Measurements from ENCODE around the gene ZNF516. TPM values are rescaled to one million over a fixed set of nuclear protein-coding genes. Genes with fewer than 3 reads are reported as not detected.

The ZNF516 gene
- total RNA-seq, 3 donors from 2014 or later = 22.0 to 47.9 (median 23.2) TPM

DNA sequence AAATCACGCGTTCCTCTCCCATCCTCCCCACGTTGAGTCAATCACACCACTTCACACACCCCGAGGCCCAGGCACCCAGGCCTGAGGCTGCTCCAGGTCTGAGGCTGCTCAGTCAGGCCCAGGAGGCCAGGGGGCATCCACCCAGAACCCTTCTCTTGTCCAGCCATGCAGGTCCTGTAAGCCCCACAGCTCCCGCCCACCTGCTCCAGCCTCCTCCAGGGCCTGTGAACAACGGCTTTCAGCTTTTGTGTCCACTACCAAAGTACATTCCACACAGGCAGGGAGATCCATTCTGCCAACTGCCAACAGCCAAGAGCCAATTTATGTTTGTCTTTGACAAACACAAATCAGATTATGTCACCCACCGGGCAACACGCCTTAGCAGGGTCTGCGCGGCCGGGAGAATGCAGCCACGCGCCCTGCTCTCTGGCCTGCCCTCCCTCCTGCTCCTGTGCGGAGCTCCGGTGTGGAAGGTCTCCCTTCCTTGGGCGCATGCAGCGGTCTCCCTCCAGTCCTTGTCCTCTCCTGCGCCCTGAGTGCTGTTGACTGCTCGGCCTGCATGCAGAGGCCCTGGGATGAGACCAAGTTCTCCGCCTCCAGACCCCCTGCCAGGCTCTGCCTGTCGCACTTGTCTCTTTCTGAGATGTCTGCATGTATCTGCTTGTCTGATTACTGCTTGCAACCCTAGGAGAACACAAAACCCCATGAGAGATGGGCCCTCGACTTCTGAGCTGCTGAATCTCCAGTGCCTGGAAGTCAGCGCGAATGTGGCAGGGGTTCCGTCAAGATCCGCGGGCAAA lies 146.6 kb downstream of the ZNF516 start:
- H3K36me3 ChIP-seq (ENCODE audit: low read depth) = no peaks in the 10 kb centered on the region
- no peaks in the 10 kb centered on the region for H3K9me3 ChIP-seq
- H3K4me3 ChIP-seq = no peak overlapping the region
- DNase-seq (no peak), ATAC-seq (peak; percentile 33)
- TF ChIP-seq, protein P1, sequence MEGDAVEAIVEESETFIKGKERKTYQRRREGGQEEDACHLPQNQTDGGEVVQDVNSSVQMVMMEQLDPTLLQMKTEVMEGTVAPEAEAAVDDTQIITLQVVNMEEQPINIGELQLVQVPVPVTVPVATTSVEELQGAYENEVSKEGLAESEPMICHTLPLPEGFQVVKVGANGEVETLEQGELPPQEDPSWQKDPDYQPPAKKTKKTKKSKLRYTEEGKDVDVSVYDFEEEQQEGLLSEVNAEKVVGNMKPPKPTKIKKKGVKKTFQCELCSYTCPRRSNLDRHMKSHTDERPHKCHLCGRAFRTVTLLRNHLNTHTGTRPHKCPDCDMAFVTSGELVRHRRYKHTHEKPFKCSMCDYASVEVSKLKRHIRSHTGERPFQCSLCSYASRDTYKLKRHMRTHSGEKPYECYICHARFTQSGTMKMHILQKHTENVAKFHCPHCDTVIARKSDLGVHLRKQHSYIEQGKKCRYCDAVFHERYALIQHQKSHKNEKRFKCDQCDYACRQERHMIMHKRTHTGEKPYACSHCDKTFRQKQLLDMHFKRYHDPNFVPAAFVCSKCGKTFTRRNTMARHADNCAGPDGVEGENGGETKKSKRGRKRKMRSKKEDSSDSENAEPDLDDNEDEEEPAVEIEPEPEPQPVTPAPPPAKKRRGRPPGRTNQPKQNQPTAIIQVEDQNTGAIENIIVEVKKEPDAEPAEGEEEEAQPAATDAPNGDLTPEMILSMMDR (IDR thresholded peaks at IDR 0.05) = no peak
- intact Hi-C loops (cut with DNase I, micrococcal nuclease) = no loop called here
- H3K4me1 ChIP-seq (ENCODE audit: low read depth) = no peaks in the 10 kb centered on the region

DNA sequence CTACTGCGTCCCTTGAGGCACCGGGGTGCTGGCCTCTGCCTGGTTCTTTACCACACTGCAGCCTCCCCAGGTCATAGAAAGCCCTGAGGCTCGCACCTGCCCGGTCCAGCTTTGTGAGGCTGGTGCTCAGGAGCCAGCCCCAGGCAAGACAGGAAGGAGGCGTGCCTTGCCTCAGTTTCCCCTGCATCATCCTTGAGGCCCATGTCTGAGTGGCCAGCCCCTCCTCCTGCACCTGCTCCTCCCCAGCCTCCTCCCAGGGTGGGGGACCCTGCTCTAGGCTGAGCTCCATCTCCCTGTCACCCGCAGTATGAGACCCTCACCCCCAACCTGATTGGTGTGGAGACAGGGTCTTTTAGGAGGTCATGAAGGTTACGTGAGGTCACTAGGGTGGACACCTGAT lies 147.7 kb downstream of the ZNF516 start:
- ATAC-seq (no peak), DNase-seq (no peak)
- H3K4me1 ChIP-seq (ENCODE audit: low read depth) = no peaks in the 10 kb centered on the region
- no peaks in the 10 kb centered on the region for H3K9me3 ChIP-seq
- intact Hi-C loops (cut with DNase I, micrococcal nuclease) = no loop called here
- H3K4me3 ChIP-seq = no peak overlapping the region
- TF ChIP-seq, protein P1 (IDR thresholded peaks at IDR 0.05) = no peak
- H3K36me3 ChIP-seq (ENCODE audit: low read depth) = no peaks in the 10 kb centered on the region

DNA sequence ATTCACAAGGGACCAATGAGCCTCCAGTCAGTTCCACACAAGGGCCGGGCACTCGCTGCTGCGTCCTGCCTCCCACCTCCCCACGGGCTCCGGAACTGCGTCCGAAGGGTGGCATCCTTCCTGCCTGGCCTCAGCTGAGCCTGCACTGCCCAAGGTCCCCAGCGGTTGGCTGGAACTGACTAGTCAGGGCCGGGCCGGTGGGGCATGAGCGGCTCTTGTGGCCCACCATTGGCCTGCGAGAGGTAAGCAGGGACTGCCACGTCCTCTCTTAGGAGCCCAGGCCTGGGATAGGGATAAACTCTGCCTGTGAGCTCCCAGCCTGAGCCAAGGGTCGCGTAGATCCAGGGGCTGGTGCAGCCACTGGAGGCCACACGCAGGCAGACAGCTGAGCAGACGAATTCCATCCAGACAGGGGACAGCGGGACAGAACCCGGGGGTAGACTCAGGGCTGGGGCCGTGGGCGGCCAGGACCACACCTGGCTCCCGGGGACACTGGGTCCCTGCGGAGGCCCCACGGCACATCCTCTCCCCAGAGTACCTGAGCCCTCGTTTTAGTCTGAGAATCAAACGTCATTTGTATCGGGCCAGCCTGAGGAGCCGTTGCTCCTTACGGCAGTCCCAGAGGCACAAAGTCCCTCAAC lies 148.4 kb downstream of the ZNF516 start:
- intact Hi-C loops (cut with DNase I, micrococcal nuclease) = no loop called here
- TF ChIP-seq, protein P1 (IDR thresholded peaks at IDR 0.05) = no peak
- DNase-seq (no peak), ATAC-seq (no peak)
- H3K36me3 ChIP-seq (ENCODE audit: low read depth) = no peaks in the 10 kb centered on the region
- H3K4me1 ChIP-seq (ENCODE audit: low read depth) = no peaks in the 10 kb centered on the region
- no peaks in the 10 kb centered on the region for H3K9me3 ChIP-seq
- no peak overlapping the region for H3K4me3 ChIP-seq

DNA sequence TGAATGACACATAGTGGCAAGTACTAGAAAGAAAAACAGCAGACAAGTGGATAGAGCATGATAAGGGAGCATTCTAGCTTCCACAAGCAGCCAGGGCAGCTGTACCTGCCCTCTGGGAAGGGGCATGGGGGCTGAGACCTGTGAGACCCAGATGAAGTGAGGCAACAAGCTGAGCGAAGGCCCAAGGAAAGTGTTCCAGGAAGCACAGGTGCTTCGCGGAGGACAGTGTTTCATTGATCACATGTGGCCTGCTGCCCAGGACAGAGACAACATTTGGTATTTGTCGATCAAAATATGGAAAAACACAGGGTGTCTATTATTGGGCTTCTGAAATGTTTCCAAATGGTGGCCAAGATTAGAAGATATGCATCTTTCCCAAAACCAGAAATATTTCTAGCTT lies 149.1 kb downstream of the ZNF516 start:
- intact Hi-C loops (cut with DNase I, micrococcal nuclease) = no loop called here
- no peak for ATAC-seq

DNA sequence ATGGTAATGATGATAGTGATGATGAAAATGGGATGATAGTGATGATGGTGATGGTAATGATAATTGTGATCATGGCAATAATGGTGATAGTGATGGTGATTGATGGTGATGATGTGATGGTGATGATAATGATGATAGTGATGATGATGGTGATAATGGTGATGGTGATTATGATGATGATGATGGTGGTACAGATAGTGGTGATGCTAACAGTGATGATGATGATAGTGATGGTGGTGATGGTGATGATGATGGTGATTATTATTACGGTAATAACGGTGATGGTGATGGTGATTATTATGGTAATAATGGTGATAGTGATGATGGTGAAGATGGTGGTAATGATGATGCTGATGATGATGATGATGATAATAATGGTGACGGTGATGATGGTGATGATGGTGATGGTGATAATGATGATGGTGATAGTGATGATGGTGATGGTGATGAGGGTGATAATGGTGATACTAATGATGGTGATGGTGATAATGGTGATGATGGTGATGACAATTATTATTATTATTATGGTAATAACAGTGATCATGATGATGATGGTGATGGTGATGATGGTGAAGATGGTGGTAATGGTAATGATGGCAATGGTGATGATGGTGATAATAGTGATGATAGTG lies 151.0 kb downstream of the ZNF516 start:
- DNase-seq (no peak), ATAC-seq (no peak)
- intact Hi-C loops (cut with DNase I, micrococcal nuclease) = no loop called here
- Histone ChIP-seq H3K36me3 (ENCODE audit: low read depth) (no peaks in the 10 kb centered on the region), H3K4me3 (no peak overlapping the region), H3K4me1 (ENCODE audit: low read depth) (no peaks in the 10 kb centered on the region), H3K9me3 (no peaks in the 10 kb centered on the region)
- TF ChIP-seq, protein P1 (IDR thresholded peaks at IDR 0.05) = no peak

More for the DNA sequence above, 149.1 kb downstream of the ZNF516 start:
- H3K36me3 ChIP-seq (ENCODE audit: low read depth) = no peaks in the 10 kb centered on the region
- H3K4me3 ChIP-seq = no peak overlapping the region
- no peaks in the 10 kb centered on the region for H3K9me3 ChIP-seq
- H3K4me1 ChIP-seq (ENCODE audit: low read depth) = no peaks in the 10 kb centered on the region
- DNase-seq = no peak
- TF ChIP-seq, protein P1 (IDR thresholded peaks at IDR 0.05) = no peak
